Esophagus muscularis mucosa (tissue), 4 donors: ENCODE data around the gene SLC25A23. TPM values are rescaled to one million over a fixed set of nuclear protein-coding genes. Genes with fewer than 3 reads are reported as not detected.

ENCODE experiments used
- DNase-seq: peaks from one replicate; pipeline ENCODE4 v3.0.0-alpha.2; 2017; ENCODE audit errors: extremely low spot score
- H3K27ac ChIP-seq, 4 donors: fragments of 200-600 bp; sonication (generic); replicated peaks in 1 of 4; 1 replicate in 3 of 4; 2 replicates in 1 of 4; pipeline ENCODE4 v1.5.1; 2016 to 2019; ENCODE audit warnings: mild to moderate bottlenecking in 1 of 4
- H3K27me3 ChIP-seq, 4 donors: fragments of 200-600 bp; sonication (generic); one replicate each; pipeline versions ENCODE4 v1.5.1 to v1.6.0; 2016 to 2019
- H3K36me3 ChIP-seq, 4 donors: fragments of 200-600 bp; sonication (generic); one replicate each; pipeline ENCODE4 v1.5.1; 2016 to 2019
- H3K4me1 ChIP-seq, 4 donors: fragments of 200-600 bp; sonication (generic); one replicate each; pipeline ENCODE4 v1.5.1; 2016 to 2019
- H3K4me3 ChIP-seq, 4 donors: fragments of 200-600 bp; sonication (generic); 1 replicate in 2 of 4; 2 replicates in 2 of 4; pipeline ENCODE4 v1.5.1; 2016 to 2019; ENCODE audit warnings: mild to moderate bottlenecking in 4 of 4, moderate library complexity in 1 of 4
- H3K9me3 ChIP-seq, 4 donors: fragments of 200-600 bp; sonication (generic); 1 replicate in 3 of 4; 2 replicates in 1 of 4; pipeline ENCODE4 v1.5.1; 2016 to 2019
- EP300 ChIP-seq: sonication (generic); formaldehyde crosslinking; IDR thresholded peaks from one replicate; pipeline ENCODE4 v1.6.1; 2017; ENCODE audit warnings: antibody characterized with exemption
- POLR2A ChIP-seq: fragments of 450-650 bp; IDR thresholded peaks from one replicate; pipeline ENCODE4 v1.6.1; 2017; ENCODE audit warnings: antibody characterized with exemption, moderate library complexity, mild to moderate bottlenecking, low read depth
- POLR2AphosphoS5 ChIP-seq, 2 donors: sonication (generic); formaldehyde crosslinking; IDR thresholded peaks; one replicate each; pipeline ENCODE4 v1.6.1; 2017; ENCODE audit warnings: antibody characterized with exemption in 2 of 2
- WGBS: methylation state at CpG from one replicate; pipeline ENCODE4 v1.1.5; 2018; 5-methylcytosine and 5-hydroxymethylcytosine counted together
- intact Hi-C: fragments of 100-400 bp; cut with DNase I; formaldehyde crosslinking; loops from one replicate; pipeline ENCODE4 v1.15.1; 2023
- total RNA-seq, 4 donors: library from RNA; depleted of rRNA; stranded (reverse); fragments of >200 nt; gene quantifications; one replicate each; pipeline versions ENCODE4 v1.1.0 to v1.2.1, GENCODE V29; 2016
- TF ChIP-seq, protein P1 (sequence below), 3 experiments: fragments of 200-600 bp in 2 of 3; fragments of 450-650 bp in 1 of 3; sonication (generic) in 2 of 3; IDR thresholded peaks; one replicate each; pipeline ENCODE4 v1.5.1; 2017 to 2019; ENCODE audit warnings: antibody characterized with exemption in 3 of 3, mild to moderate bottlenecking in 2 of 3, moderate library complexity in 1 of 3

SLC25A23 gene
- total RNA-seq, 4 donors from 2014 or later: 215 to 412 (median 315) TPM

DNA sequence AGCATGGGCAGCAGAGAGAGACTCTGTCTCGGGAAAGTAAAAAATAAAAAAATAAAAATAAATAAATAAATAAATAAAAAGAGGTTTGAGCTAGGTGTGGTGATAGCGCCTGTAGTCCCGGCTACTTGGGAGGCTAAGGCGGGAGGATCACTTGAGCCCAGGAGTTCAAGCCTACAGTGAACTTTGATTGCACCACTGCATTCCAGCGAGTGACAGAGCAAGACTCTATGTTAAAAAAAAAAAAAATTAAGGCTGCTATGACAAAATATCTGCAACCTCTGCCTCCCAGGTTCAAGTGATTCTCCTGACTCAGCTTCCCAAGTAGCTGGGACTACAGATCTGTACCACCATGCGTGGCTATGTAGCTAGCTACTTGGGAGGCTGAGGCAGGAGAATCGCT lies 25.2 kb upstream of the SLC25A23 start:
- H3K27me3 ChIP-seq: peaks cover 0 to 56% (median 2%) of the 10 kb centered on the region in 4 donors
- H3K36me3 ChIP-seq: no peaks in the 10 kb centered on the region
- intact Hi-C loops: no loop called here
- H3K9me3 ChIP-seq: no peaks in the 10 kb centered on the region
- no peak for DNase-seq
- no peak overlapping the region for H3K4me3 ChIP-seq
- H3K4me1 ChIP-seq: no peaks in the 10 kb centered on the region
- no peak overlapping the region for H3K27ac ChIP-seq
- 92% methylated on average over 7 of the region's 7 CpGs for WGBS
- TF ChIP-seq EP300 (no peak), POLR2A (no peak), POLR2AphosphoS5 (IDR thresholded peaks at IDR 0.05) (no peak)
- TF ChIP-seq, protein P1, sequence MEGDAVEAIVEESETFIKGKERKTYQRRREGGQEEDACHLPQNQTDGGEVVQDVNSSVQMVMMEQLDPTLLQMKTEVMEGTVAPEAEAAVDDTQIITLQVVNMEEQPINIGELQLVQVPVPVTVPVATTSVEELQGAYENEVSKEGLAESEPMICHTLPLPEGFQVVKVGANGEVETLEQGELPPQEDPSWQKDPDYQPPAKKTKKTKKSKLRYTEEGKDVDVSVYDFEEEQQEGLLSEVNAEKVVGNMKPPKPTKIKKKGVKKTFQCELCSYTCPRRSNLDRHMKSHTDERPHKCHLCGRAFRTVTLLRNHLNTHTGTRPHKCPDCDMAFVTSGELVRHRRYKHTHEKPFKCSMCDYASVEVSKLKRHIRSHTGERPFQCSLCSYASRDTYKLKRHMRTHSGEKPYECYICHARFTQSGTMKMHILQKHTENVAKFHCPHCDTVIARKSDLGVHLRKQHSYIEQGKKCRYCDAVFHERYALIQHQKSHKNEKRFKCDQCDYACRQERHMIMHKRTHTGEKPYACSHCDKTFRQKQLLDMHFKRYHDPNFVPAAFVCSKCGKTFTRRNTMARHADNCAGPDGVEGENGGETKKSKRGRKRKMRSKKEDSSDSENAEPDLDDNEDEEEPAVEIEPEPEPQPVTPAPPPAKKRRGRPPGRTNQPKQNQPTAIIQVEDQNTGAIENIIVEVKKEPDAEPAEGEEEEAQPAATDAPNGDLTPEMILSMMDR (IDR thresholded peaks at IDR 0.05): no peak

DNA sequence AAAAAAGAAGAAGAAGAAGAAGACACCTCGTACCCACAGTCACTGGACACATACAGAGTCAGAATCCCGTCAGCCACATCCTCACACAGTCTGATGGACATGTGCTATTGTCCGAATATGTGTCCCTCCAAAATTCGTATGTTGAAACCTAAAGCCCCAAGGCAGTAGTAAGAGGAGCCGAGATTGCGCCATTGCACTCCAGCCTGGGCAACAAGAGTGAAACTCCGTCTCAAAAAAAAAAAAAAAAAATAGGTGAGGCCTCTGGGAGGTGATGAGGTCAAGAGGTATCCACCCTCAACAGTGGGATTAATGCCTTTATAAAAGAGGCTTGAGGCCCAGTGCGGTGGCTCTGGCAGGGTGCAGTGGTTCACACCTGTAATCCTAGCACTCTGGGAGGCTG lies 24.6 kb upstream of the SLC25A23 start:
- no peaks in the 10 kb centered on the region for H3K9me3 ChIP-seq
- peaks cover 0 to 62% (median 2%) of the 10 kb centered on the region in 4 donors for H3K27me3 ChIP-seq
- 89% methylated on average over 8 of the region's 8 CpGs for WGBS
- H3K27ac ChIP-seq: no peak overlapping the region
- no peak overlapping the region for H3K4me3 ChIP-seq
- no peaks in the 10 kb centered on the region for H3K36me3 ChIP-seq
- no peaks in the 10 kb centered on the region for H3K4me1 ChIP-seq
- intact Hi-C loops: no loop called here
- DNase-seq: no peak
- TF ChIP-seq, protein P1 (IDR thresholded peaks at IDR 0.05): no peak
- no peak for TF ChIP-seq EP300
- TF ChIP-seq POLR2A: no peak
- TF ChIP-seq POLR2AphosphoS5 (IDR thresholded peaks at IDR 0.05): no peak

DNA sequence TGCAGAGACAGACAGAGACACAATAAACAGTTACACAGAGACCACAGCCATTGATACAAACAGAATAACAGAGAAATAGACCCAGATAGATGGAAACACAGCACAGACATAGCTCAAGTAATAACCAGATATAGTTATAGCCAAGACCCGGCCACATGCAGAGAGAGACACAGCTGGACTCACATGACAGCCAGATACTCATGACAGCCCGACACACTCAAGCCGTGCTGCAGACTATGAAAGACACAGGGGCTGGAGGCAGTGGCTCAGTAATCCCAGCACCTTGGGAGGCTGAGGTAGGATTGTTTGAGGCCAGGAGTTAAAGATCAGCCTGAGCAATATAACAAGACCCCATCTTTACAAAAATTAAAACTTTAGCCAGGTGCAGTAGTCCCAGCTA lies 23.6 kb upstream of the SLC25A23 start:
- peaks cover 0 to 72% (median 4%) of the 10 kb centered on the region in 4 donors for H3K27me3 ChIP-seq
- no peaks in the 10 kb centered on the region for H3K36me3 ChIP-seq
- TF ChIP-seq, protein P1 (IDR thresholded peaks at IDR 0.05): no peak
- TF ChIP-seq EP300 (no peak), POLR2AphosphoS5 (IDR thresholded peaks at IDR 0.05) (no peak), POLR2A (no peak)
- DNase-seq: no peak
- no peaks in the 10 kb centered on the region for H3K9me3 ChIP-seq
- no peak overlapping the region for H3K4me3 ChIP-seq
- 48% methylated on average over 3 of the region's 3 CpGs for WGBS
- H3K4me1 ChIP-seq: no peaks in the 10 kb centered on the region
- intact Hi-C loops: no loop called here
- no peak overlapping the region for H3K27ac ChIP-seq

DNA sequence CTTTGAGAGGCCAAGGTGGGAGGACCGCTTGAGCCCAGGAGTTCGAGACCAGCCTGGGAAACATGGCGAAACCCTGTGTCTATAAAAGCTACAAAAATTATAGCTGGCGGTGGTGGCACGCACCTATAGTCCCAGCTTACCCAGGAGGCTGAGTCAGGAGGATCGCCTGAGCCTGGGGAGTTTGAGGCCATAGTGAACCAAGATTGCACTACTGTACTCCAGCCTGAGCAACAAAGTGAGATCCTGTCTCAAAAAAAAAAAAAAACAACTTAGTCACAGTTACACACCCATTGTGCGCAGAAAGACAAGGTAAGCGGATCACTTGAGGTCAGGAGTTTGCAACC lies 22.7 kb upstream of the SLC25A23 start:
- no peak overlapping the region for H3K4me3 ChIP-seq
- H3K9me3 ChIP-seq: no peaks in the 10 kb centered on the region
- WGBS: 96% methylated on average over 8 of the region's 8 CpGs
- DNase-seq: no peak
- peaks cover 0 to 74% (median 6%) of the 10 kb centered on the region in 4 donors for H3K27me3 ChIP-seq
- no peaks in the 10 kb centered on the region for H3K36me3 ChIP-seq
- H3K27ac ChIP-seq: no peak overlapping the region
- H3K4me1 ChIP-seq: no peaks in the 10 kb centered on the region
- no peak for TF ChIP-seq POLR2AphosphoS5 (IDR thresholded peaks at IDR 0.05)
- TF ChIP-seq, protein P1 (IDR thresholded peaks at IDR 0.05): no peak
- TF ChIP-seq POLR2A: no peak
- no peak for TF ChIP-seq EP300
- intact Hi-C loops: no loop called here

DNA sequence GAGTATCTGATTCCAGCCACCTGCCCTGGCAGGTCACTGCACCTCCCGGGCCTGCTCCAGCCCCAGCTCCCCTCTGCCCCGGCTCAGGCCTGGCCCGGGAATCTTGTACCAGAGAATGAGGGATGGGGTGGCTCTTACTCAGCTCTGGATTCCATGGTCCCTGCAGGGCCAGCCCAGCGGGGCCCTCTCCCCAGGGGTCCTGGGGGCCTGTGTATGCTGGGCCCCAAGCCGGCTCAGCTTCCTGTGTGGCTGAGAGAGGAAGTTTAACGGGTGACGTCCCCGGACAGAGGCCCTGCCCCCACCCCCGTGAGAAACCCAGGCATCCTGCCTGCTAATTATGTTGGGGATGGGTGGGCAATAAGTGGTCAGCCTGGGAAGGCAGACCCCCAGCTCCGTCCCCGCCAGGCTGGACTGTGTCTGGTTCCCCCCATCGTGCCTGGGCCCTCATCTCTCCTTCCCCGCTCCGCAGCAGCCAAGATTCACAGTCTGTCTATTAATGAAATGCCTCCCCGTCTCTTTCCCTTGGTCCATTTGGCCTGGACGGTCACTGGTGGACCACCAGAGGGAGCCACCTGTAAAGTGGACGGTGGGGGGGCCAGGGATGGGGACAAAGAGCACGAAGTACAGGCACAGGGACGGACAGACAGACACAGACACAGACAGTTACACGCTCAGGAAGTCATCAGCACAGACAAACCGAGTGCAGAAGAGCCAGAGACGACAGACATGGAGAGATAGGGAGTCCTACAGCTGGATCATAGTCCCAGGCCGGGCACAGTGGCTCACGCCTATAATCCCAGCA lies 22.1 kb upstream of the SLC25A23 start, which contains the start of gene DENND1C:
DENND1C (minus strand) TSS at position 247 of the 802 bp plus-strand sequence; CDS start at position 155, 92 bp downstream.
- Histone ChIP-seq H3K9me3 (no peaks in the 10 kb centered on the region), H3K4me1 (peaks cover 3 to 5% (median 4%) of the 10 kb centered on the region in 4 donors), H3K4me3 (peak within 1 kb of the TSS; percentile 22 to 44 (median 30)), H3K27ac (no peak within 1 kb of the TSS), H3K36me3 (no peaks in the 10 kb centered on the region), H3K27me3 (peaks cover under 1 to 74% (median 10%) of the 10 kb centered on the region in 4 donors)
- 51% methylated on average over 16 of the region's 24 CpGs for WGBS
- intact Hi-C loops: no loop called here
- no peak for DNase-seq
- TF ChIP-seq, protein P1 (IDR thresholded peaks at IDR 0.05): peak; percentile 28 to 45 (median 29)
- no peak for TF ChIP-seq EP300
